Prostate gland (tissue), 2 donors: ENCODE data around the gene PLA2G2F. TPM values are rescaled to one million over a fixed set of nuclear protein-coding genes. Genes with fewer than 3 reads are reported as not detected.

Source experiments
- DNase-seq: peaks from one replicate; pipeline ENCODE4 v3.0.0-alpha.2; 2019; ENCODE audit warnings: low spot score
- H3K27ac ChIP-seq, 2 donors: fragments of 200-600 bp; sonication (generic); 2 replicates each; pipeline ENCODE4 v1.5.1; 2017 to 2019
- H3K27me3 ChIP-seq: fragments of 200-600 bp; sonication (generic); replicated peaks from 2 replicates; pipeline ENCODE4 v1.5.1; 2019; ENCODE audit not compliant: insufficient read depth
- H3K36me3 ChIP-seq, 2 donors: fragments of 200-600 bp; sonication (generic); 1 replicate in 1 of 2; 2 replicates in 1 of 2; pipeline versions ENCODE4 v1.5.1 to v1.8.1; 2017 to 2019
- H3K4me1 ChIP-seq: fragments of 200-600 bp; sonication (generic); replicated peaks from 2 replicates; pipeline ENCODE4 v1.5.1; 2019
- H3K4me3 ChIP-seq, 2 donors: fragments of 200-600 bp; sonication (generic); 2 replicates each; pipeline ENCODE4 v1.5.1; 2017 to 2019
- H3K9me3 ChIP-seq: fragments of 200-600 bp; sonication (generic); 2 replicates; pipeline ENCODE4 v1.5.1; 2017
- POLR2A ChIP-seq: fragments of 450-650 bp; IDR thresholded peaks from one replicate; pipeline ENCODE4 v1.6.1; 2016; ENCODE audit warnings: antibody characterized with exemption, mild to moderate bottlenecking
- POLR2AphosphoS5 ChIP-seq: sonication (generic); formaldehyde crosslinking; IDR thresholded peaks from one replicate; pipeline ENCODE4 v1.6.1; 2017; ENCODE audit warnings: antibody characterized with exemption
- WGBS: methylation state at CpG from one replicate; pipeline ENCODE4 v1.1.5; 2018; 5-methylcytosine and 5-hydroxymethylcytosine counted together
- intact Hi-C: fragments of 100-400 bp; cut with DNase I; formaldehyde crosslinking; loops from one replicate; pipeline ENCODE4 v1.14.2; 2022
- total RNA-seq, 2 donors: library from RNA; depleted of rRNA; stranded (reverse); fragments of >200 nt; gene quantifications; one replicate each; pipeline ENCODE4 v1.1.0, GENCODE V29; 2016
- TF ChIP-seq, protein P1 (sequence below), 4 experiments: fragments of 200-600 bp in 2 of 4; fragments of 450-650 bp in 2 of 4; sonication (generic) in 2 of 4; IDR thresholded peaks; 1 replicate in 3 of 4; 2 replicates in 1 of 4; pipeline ENCODE4 v1.5.1; 2016 to 2019; ENCODE audit warnings: antibody characterized with exemption in 4 of 4, mild to moderate bottlenecking in 2 of 4, moderate library complexity in 2 of 4

PLA2G2F gene
- under 1 TPM; 0.23 TPM for total RNA-seq

DNA sequence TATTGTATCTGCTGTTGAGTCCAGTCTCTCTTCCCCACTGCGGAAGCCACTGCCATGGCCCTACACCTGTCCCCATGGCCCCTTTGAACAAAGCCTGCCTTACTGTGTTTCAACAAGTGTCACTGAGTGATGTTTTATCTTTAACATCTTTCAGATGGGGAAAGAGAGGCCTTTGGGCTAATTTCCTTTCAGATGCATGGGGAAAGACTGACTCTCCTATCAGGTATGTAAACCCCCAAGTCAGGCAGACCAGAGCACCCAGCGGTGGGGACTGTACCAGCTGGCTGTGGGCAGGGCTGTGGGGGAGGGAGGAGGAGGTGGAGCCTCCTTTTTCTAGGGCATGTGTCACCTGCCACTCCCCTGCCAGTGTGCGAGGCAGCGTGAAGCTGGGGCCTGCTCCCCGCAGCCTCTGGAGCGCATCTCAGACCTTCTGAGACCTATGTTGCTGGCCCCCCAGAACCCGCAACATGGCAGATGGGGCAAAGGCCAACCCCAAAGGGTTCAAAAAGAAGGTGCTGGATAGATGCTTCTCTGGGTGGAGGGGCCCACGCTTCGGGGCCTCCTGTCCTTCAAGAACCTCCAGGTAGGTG, at the start of gene PLA2G2F:
TSS of gene PLA2G2F (plus strand) at position 363 of the 590 bp plus-strand sequence. CDS start at position 468, 105 bp downstream.
- no peak for DNase-seq
- Histone ChIP-seq H3K4me3 (no peak within 1 kb of the TSS), H3K9me3 (no peaks in the 10 kb centered on the region), H3K27ac (no peak within 1 kb of the TSS), H3K36me3 (no peaks in the 10 kb centered on the region), H3K27me3 (no peaks in the 10 kb centered on the region), H3K4me1 (peaks cover 6% of the 10 kb centered on the region)
- no peak for TF ChIP-seq POLR2AphosphoS5
- TF ChIP-seq POLR2A = no peak
- TF ChIP-seq, protein P1, sequence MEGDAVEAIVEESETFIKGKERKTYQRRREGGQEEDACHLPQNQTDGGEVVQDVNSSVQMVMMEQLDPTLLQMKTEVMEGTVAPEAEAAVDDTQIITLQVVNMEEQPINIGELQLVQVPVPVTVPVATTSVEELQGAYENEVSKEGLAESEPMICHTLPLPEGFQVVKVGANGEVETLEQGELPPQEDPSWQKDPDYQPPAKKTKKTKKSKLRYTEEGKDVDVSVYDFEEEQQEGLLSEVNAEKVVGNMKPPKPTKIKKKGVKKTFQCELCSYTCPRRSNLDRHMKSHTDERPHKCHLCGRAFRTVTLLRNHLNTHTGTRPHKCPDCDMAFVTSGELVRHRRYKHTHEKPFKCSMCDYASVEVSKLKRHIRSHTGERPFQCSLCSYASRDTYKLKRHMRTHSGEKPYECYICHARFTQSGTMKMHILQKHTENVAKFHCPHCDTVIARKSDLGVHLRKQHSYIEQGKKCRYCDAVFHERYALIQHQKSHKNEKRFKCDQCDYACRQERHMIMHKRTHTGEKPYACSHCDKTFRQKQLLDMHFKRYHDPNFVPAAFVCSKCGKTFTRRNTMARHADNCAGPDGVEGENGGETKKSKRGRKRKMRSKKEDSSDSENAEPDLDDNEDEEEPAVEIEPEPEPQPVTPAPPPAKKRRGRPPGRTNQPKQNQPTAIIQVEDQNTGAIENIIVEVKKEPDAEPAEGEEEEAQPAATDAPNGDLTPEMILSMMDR (IDR thresholded peaks at IDR 0.05) = no peak
- 93% methylated on average over 9 of the region's 9 CpGs for WGBS
- intact Hi-C loops = no loop called here

DNA sequence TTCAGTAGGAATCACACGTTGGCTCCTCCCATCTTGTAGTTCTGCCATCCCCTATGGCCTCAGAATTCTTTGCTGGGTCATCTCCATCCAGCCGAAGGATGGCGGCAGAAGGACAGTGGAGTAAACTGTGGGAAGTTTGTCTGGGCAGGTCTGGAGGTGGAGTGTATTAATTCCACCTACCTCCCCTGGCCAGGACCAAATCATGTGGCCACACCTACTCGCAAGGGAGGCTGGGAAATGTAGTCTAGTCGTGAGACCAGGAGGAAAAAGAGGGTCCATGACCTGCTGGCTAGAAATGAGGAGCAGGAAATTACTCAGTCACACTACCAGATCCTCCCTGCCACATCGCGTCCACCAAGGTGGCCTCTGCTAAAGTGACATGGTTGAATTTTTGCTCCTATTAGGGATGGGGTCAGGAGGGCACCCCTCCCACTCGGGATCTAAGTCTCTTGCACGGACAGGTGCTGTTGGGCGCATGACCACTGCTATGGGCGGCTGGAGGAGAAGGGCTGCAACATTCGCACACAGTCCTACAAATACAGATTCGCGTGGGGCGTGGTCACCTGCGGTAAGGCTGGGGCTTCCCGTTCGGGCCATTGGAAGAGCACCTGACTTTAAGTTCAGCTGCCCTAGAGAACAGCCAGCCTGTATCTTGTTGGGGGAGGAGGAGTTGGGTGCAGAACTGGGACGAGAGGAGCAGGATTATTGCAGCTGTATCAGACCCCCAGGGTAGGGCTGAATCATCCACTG, 49.6 kb upstream of the PLA2G2F start:
- Histone ChIP-seq H3K4me1 (no peaks in the 10 kb centered on the region), H3K9me3 (no peaks in the 10 kb centered on the region), H3K27me3 (no peaks in the 10 kb centered on the region), H3K4me3 (no peak overlapping the region), H3K36me3 (no peaks in the 10 kb centered on the region), H3K27ac (no peak overlapping the region)
- TF ChIP-seq POLR2AphosphoS5 (no peak), POLR2A (no peak)
- TF ChIP-seq, protein P1 (IDR thresholded peaks at IDR 0.05) = no peak
- intact Hi-C loops = loop anchor here (10.0 kb wide), 1 partner anchor 175 kb away; no protein-coding TSS in a partner anchor
- no peak for DNase-seq
- 91% methylated on average over 19 of the region's 19 CpGs for WGBS

DNA sequence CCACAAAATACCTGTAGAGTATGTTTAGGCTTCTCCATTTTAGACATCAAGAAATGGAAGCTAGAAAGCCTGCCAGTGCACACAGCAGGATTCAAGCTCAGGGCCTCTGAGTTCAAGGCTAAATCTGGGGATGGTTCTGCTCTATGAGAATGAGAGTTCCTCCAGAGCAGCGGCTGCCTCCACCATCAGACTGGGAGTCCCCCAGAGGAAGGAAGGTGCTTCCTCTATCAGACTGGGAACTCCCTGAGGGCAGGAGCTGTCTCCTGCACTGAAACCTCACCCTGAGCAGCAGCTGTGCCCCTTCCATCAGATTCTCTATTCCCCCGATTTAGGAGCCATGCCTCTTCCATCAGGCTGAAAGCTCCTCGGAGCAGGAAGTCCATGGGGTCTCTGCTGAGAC, 49.0 kb upstream of the PLA2G2F start:
- H3K9me3 ChIP-seq = no peaks in the 10 kb centered on the region
- intact Hi-C loops = loop anchor here (10.0 kb wide), 1 partner anchor 175 kb away; no protein-coding TSS in a partner anchor
- H3K27me3 ChIP-seq = no peaks in the 10 kb centered on the region
- 75% methylated on average over 3 of the region's 3 CpGs for WGBS
- TF ChIP-seq POLR2AphosphoS5 = no peak
- TF ChIP-seq, protein P1 (IDR thresholded peaks at IDR 0.05) = no peak
- TF ChIP-seq POLR2A = no peak
- no peaks in the 10 kb centered on the region for H3K36me3 ChIP-seq
- H3K4me3 ChIP-seq = no peak overlapping the region
- no peak for DNase-seq
- no peak overlapping the region for H3K27ac ChIP-seq
- H3K4me1 ChIP-seq = no peaks in the 10 kb centered on the region

DNA sequence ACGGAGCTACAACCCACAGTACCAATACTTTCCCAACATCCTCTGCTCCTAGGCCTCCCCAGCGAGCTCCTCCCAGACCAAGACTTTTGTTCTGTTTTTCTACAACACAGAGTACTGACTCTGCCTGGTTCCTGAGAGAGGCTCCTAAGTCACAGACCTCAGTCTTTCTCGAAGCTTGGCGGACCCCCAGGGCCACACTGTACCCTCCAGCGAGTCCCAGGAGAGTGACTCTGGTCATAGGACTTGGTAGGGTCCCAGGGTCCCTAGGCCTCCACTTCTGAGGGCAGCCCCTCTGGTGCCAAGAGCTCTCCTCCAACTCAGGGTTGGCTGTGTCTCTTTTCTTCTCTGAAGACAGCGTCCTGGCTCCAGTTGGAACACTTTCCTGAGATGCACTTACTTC, 48.5 kb upstream of the PLA2G2F start:
- H3K4me1 ChIP-seq = no peaks in the 10 kb centered on the region
- TF ChIP-seq, protein P1 (IDR thresholded peaks at IDR 0.05) = no peak
- no peak for TF ChIP-seq POLR2AphosphoS5
- no peak for TF ChIP-seq POLR2A
- WGBS = 83% methylated on average over 6 of the region's 6 CpGs

More for the DNA sequence above, 48.5 kb upstream of the PLA2G2F start:
- intact Hi-C loops = loop anchor here (10.0 kb wide), 1 partner anchor 176 kb away; no protein-coding TSS in a partner anchor
- no peaks in the 10 kb centered on the region for H3K9me3 ChIP-seq
- H3K27ac ChIP-seq = no peak overlapping the region
- H3K27me3 ChIP-seq = no peaks in the 10 kb centered on the region
- H3K36me3 ChIP-seq = no peaks in the 10 kb centered on the region
- no peak overlapping the region for H3K4me3 ChIP-seq
- no peak for DNase-seq
